Measurements from ENCODE around the gene POLK. TPM values are rescaled to one million over a fixed set of nuclear protein-coding genes. Genes with fewer than 3 reads are reported as not detected.

POLK gene
- total and polyA plus RNA-seq, 2 of the 4 experiments (the other 2 are of a cell fraction): 10.4 to 24.4 TPM

DNA sequence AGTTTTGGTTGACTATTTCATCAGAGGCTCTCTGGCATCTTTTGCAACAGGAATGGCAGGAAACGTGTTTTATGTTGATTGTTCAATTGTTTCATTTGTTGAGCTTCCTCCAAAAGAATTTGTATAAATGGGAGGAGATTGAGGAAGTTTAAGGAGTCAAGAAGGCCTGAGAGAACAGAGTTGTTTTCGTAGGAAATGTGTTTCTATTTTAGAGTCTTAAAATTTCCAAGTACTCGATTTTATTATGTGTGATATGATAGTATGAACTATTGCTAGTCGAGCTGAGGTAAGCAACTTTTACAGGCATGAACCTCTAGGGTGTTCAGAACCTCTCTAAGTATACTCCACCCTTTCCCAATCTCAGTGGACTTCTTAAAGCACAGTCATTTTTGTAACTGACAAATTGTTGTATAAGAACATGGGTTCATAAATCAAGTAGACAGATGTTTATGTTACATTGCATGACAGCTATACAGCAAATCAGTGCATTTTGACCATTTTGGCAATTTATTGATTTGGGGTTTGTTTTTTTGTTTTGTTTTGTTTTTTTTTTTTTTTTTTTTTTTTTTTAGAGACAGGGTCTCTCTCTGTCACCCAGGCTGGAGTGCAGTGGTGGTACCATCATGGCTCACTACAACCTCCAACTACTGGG, 47.4 kb downstream of the POLK start:
- no peak for DNase-seq

More for the DNA sequence above, 47.4 kb downstream of the POLK start:
- no peak overlapping the region for H2BK5ac ChIP-seq (ENCODE audit: low read depth, low read length, poor library complexity, severe bottlenecking)
- H3K9me3 ChIP-seq (ENCODE audit: control insufficient read depth, insufficient read depth, low read length): peaks cover 2% of the 10 kb centered on the region; the same call in 1 of the 2 replicates
- intact Hi-C loops (cut with micrococcal nuclease) (no loop called here), in situ Hi-C loops (cut with MboI; ENCODE audit: low sequenced_read_pairs) (no loop called here), dilution Hi-C loops (cut with HindIII; ENCODE audit: low sequenced_read_pairs, unreplicated experiment) (no loop called here)
- H3K4me1 ChIP-seq (ENCODE audit: control insufficient read depth, insufficient read depth, low read length): no peaks in the 10 kb centered on the region
- H4K91ac ChIP-seq (ENCODE audit: insufficient read depth, low read depth, low read length): no peak overlapping the region
- H2BK15ac ChIP-seq (ENCODE audit: low read depth, low read length): no peak overlapping the region
- H4K5ac ChIP-seq (ENCODE audit: low read depth, low read length): no peak overlapping the region
- no peak overlapping the region for H3K4me2 ChIP-seq (ENCODE audit: low read depth, low read length)
- H2BK20ac ChIP-seq (ENCODE audit: low read depth, low read length): no peak overlapping the region
- no peak overlapping the region for H3K4me3 ChIP-seq (ENCODE audit: insufficient read depth, low read depth, low read length)
- no peaks in the 10 kb centered on the region; the same call in 1 of the 2 replicates for H3K9me1 ChIP-seq (ENCODE audit: insufficient read depth, low read length)
- H2AFZ ChIP-seq (replicated peaks; ENCODE audit: low read length, poor library complexity): no peak overlapping the region
- H3K79me1 ChIP-seq (ENCODE audit: low read depth in 1 of 2, low read length in 2 of 2): peaks cover 16 to 17% of the 10 kb centered on the region in 2 experiments; a peak in 3 of 4 replicates
- ChIA-PET CTCF (no interaction called here), POLR2A (ENCODE audit: unreplicated experiment) (no interaction called here)
- H3K14ac ChIP-seq (replicated peaks; ENCODE audit: low read depth, low read length): no peak overlapping the region
- no peak overlapping the region for H3K4ac ChIP-seq (ENCODE audit: low read depth, low read length)
- H3K36me3 ChIP-seq (ENCODE audit: control insufficient read depth, insufficient read depth, low read length): peaks cover 7% of the 10 kb centered on the region
- H2AK9ac ChIP-seq (replicated peaks; ENCODE audit: low read depth, low read length, poor library complexity): no peak overlapping the region
- no peak overlapping the region for H3K18ac ChIP-seq (ENCODE audit: low read depth, low read length)
- no TSS peak for BruUV-seq (replicated peaks)
- no peak overlapping the region for H2AK5ac ChIP-seq (ENCODE audit: low read depth, low read length)
- H3K9ac ChIP-seq (ENCODE audit: low read depth, low read length): no peak overlapping the region
- H3K23ac ChIP-seq (ENCODE audit: low read depth, low read length): no peak overlapping the region
- TF ChIP-seq MAZ (IDR thresholded peaks at IDR 0.05; ENCODE audit: borderline replicate concordance, low read depth, low read length) (no peak), RAD21 (IDR thresholded peaks at IDR 0.05; ENCODE audit: low read length) (no peak), MAFK (IDR thresholded peaks at IDR 0.05; ENCODE audit: low read depth, low read length) (no peak), FOS (IDR thresholded peaks at IDR 0.05; ENCODE audit: low read depth, low read length) (no peak), MXI1 (IDR thresholded peaks at IDR 0.05; ENCODE audit: borderline replicate concordance, low read depth, low read length) (no peak), NFE2L2 (IDR thresholded peaks at IDR 0.05; ENCODE audit: low read depth, low read length) (no peak), POLR2A (IDR thresholded peaks at IDR 0.05; ENCODE audit: low read depth, low read length) (no peak), RCOR1 (IDR thresholded peaks at IDR 0.05; ENCODE audit: insufficient replicate concordance, low read length) (no peak), SMC3 (IDR thresholded peaks at IDR 0.05; ENCODE audit: low read depth, low read length) (no peak), BHLHE40 (IDR thresholded peaks at IDR 0.05; ENCODE audit: low read depth, low read length) (no peak), RFX5 (IDR thresholded peaks at IDR 0.05; ENCODE audit: low read depth, low read length) (no peak), CHD1 (IDR thresholded peaks at IDR 0.05; ENCODE audit: low read depth, low read length) (no peak), CEBPB (IDR thresholded peaks at IDR 0.05; ENCODE audit: low read depth, low read length) (no peak)
- TF ChIP-seq, protein P1, sequence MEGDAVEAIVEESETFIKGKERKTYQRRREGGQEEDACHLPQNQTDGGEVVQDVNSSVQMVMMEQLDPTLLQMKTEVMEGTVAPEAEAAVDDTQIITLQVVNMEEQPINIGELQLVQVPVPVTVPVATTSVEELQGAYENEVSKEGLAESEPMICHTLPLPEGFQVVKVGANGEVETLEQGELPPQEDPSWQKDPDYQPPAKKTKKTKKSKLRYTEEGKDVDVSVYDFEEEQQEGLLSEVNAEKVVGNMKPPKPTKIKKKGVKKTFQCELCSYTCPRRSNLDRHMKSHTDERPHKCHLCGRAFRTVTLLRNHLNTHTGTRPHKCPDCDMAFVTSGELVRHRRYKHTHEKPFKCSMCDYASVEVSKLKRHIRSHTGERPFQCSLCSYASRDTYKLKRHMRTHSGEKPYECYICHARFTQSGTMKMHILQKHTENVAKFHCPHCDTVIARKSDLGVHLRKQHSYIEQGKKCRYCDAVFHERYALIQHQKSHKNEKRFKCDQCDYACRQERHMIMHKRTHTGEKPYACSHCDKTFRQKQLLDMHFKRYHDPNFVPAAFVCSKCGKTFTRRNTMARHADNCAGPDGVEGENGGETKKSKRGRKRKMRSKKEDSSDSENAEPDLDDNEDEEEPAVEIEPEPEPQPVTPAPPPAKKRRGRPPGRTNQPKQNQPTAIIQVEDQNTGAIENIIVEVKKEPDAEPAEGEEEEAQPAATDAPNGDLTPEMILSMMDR (conservative IDR thresholded peaks at IDR 0.05; ENCODE audit: low read depth, low read length): no peak
- TF ChIP-seq, protein P2, sequence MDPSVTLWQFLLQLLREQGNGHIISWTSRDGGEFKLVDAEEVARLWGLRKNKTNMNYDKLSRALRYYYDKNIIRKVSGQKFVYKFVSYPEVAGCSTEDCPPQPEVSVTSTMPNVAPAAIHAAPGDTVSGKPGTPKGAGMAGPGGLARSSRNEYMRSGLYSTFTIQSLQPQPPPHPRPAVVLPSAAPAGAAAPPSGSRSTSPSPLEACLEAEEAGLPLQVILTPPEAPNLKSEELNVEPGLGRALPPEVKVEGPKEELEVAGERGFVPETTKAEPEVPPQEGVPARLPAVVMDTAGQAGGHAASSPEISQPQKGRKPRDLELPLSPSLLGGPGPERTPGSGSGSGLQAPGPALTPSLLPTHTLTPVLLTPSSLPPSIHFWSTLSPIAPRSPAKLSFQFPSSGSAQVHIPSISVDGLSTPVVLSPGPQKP (IDR thresholded peaks at IDR 0.05; ENCODE audit: borderline replicate concordance, low read depth, low read length): no peak
- TF ChIP-seq, protein P3, sequence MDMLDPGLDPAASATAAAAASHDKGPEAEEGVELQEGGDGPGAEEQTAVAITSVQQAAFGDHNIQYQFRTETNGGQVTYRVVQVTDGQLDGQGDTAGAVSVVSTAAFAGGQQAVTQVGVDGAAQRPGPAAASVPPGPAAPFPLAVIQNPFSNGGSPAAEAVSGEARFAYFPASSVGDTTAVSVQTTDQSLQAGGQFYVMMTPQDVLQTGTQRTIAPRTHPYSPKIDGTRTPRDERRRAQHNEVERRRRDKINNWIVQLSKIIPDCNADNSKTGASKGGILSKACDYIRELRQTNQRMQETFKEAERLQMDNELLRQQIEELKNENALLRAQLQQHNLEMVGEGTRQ (IDR thresholded peaks at IDR 0.05; ENCODE audit: low read depth, low read length): no peak
- 50% methylated on average over 1 of the region's 4 CpGs; no CpG with 5 or more reads in 1 of the 2 experiments for WGBS, 2 experiments (ENCODE audit: extremely low coverage in 2 of 2, insufficient read length in 1 of 2)
- no peaks in the 10 kb centered on the region for H3K27me3 ChIP-seq (ENCODE audit: control insufficient read depth, insufficient read depth, low read length)
- no peak overlapping the region for H2BK120ac ChIP-seq (ENCODE audit: low read depth, low read length)
- no peak for ATAC-seq (ENCODE audit: low read depth)
- H4K8ac ChIP-seq (ENCODE audit: low read depth in 2 of 2, low read length in 2 of 2): no peak overlapping the region
- H4K20me1 ChIP-seq (ENCODE audit: insufficient read depth, low read length): no peaks in the 10 kb centered on the region; the same call in 1 of the 2 replicates
- no peak overlapping the region for H3K56ac ChIP-seq (ENCODE audit: extremely low read depth, insufficient read depth, low read length)
- H3K27ac ChIP-seq (ENCODE audit: insufficient read depth, low read length): no peak overlapping the region
